Measurements from ENCODE around the gene ANKS1B. TPM values are rescaled to one million over a fixed set of nuclear protein-coding genes. Genes with fewer than 3 reads are reported as not detected.

Gene ANKS1B
- total and polyA plus RNA-seq, 10 of the 15 experiments (the other 5 are each of a cell fraction or from before 2014, with no cell fraction given) = 0.16 to 1.3 (median 0.82) TPM; not detected in 7

- intact Hi-C loops (cut with micrococcal nuclease; ENCODE audit: unreplicated experiment) (no loop called here), in situ Hi-C loops (cut with MboI) (no loop called here)
- ATAC-seq (peak; percentile 39; the same call in 2 of the 3 replicates), FAIRE-seq (no peak), DNase-seq (ENCODE audit: low read depth, low spot score) (no peak)
- 96% methylated on average over 5 of the region's 5 CpGs for WGBS (ENCODE audit: insufficient coverage, insufficient replicate concordance, low lambda C conversion rate, missing lambda C conversion rate)
- POLR2A ChIA-PET = interaction anchor here (0.7 kb wide), 1 partner anchor 149 kb away, joined by 3 read pairs; no protein-coding TSS in a partner anchor
- Histone ChIP-seq H3K4me2 (ENCODE audit: control insufficient read depth, insufficient read depth) (no peak overlapping the region), H4K20me1 (ENCODE audit: control insufficient read depth, insufficient read depth) (no peaks in the 10 kb centered on the region), H2AFZ (ENCODE audit: control insufficient read depth, low read depth, low read length) (no peak overlapping the region), H3K4me3 (no peak overlapping the region), H3K27ac (ENCODE audit: control insufficient read depth, insufficient read depth) (no peak overlapping the region), H3K4me1 (ENCODE audit: control insufficient read depth, insufficient read depth, low read length) (no peaks in the 10 kb centered on the region), H3K9ac (ENCODE audit: control insufficient read depth, insufficient read depth, low read length) (no peak overlapping the region), H3K79me2 (ENCODE audit: control insufficient read depth, insufficient read depth, low read length) (no peaks in the 10 kb centered on the region), H3K36me3 (ENCODE audit: control insufficient read depth in 2 of 2, insufficient read depth in 2 of 2, low read length in 1 of 2) (peaks cover 4 to 31% of the 10 kb centered on the region in 2 experiments; a peak in 3 of 4 replicates), H3K9me3 (replicated peaks; ENCODE audit: control insufficient read depth, insufficient read depth, low read length) (no peaks in the 10 kb centered on the region), H3K27me3 (replicated peaks in 1 of 2; ENCODE audit: control insufficient read depth in 2 of 2, insufficient read depth in 2 of 2, low read length in 1 of 2) (no peaks in the 10 kb centered on the region)
- TF ChIP-seq SPI1 (IDR thresholded peaks at IDR 0.05; ENCODE audit: borderline replicate concordance, insufficient read depth, low read depth, low read length) (peak; percentile 76), SMAD1 (IDR thresholded peaks at IDR 0.05; ENCODE audit: low read depth, partially characterized antibody) (no peak), SP1 (IDR thresholded peaks at IDR 0.05; ENCODE audit: low read depth, low read length) (no peak), SUPT20H (IDR thresholded peaks at IDR 0.05; ENCODE audit: borderline replicate concordance, control insufficient read depth, low read depth, low read length) (no peak)
- RAD21 ChIA-PET (ENCODE audit: unreplicated experiment) = interaction anchor here (0.7 to 1.0 kb wide), 3 partner anchors 63 to 271 kb away, joined by 3 to 8 read pairs (median 3); no protein-coding TSS in a partner anchor
- no TSS peak for BruUV-seq (replicated peaks)
- SMC1A ChIA-PET (ENCODE audit: uncharacterized antibody, unreplicated experiment) = interaction anchor here (1.2 to 7.5 kb wide), 4 partner anchors 9 to 271 kb away, joined by 4 to 48 read pairs (median 5); no protein-coding TSS in a partner anchor
- CTCF ChIA-PET = interaction anchor here (0.9 to 5.8 kb wide), 5 partner anchors 13 to 271 kb away, joined by 3 to 43 read pairs (median 5); no protein-coding TSS in a partner anchor
Measured at GRCh38 chr12:98727196-98727595, 1257.5 kb downstream of the ANKS1B start.

GRCh38 chr12:98725476-98726247 is 1259.1 kb downstream of the ANKS1B start:
- peak; percentile 96 for ATAC-seq
- no TSS peak for BruUV-seq (replicated peaks)
- Histone ChIP-seq H3K4me3 (no peak overlapping the region), H4K20me1 (ENCODE audit: control insufficient read depth, insufficient read depth) (no peaks in the 10 kb centered on the region), H3K9me3 (replicated peaks; ENCODE audit: control insufficient read depth, insufficient read depth, low read length) (no peaks in the 10 kb centered on the region), H2AFZ (ENCODE audit: control insufficient read depth, low read depth, low read length) (no peak overlapping the region), H3K27me3 (replicated peaks in 1 of 2; ENCODE audit: control insufficient read depth in 2 of 2, insufficient read depth in 2 of 2, low read length in 1 of 2) (no peaks in the 10 kb centered on the region), H3K27ac (ENCODE audit: control insufficient read depth, insufficient read depth) (no peak overlapping the region), H3K36me3 (ENCODE audit: control insufficient read depth in 2 of 2, insufficient read depth in 2 of 2, low read length in 1 of 2) (peaks cover 4 to 24% of the 10 kb centered on the region in 2 experiments; a peak in 3 of 4 replicates), H3K9ac (ENCODE audit: control insufficient read depth, insufficient read depth, low read length) (no peak overlapping the region), H3K4me1 (ENCODE audit: control insufficient read depth, insufficient read depth, low read length) (no peaks in the 10 kb centered on the region), H3K4me2 (ENCODE audit: control insufficient read depth, insufficient read depth) (no peak overlapping the region), H3K79me2 (ENCODE audit: control insufficient read depth, insufficient read depth, low read length) (no peaks in the 10 kb centered on the region)
- RAD21 ChIA-PET (ENCODE audit: unreplicated experiment) = interaction anchor here (1.1 to 2.0 kb wide), 4 partner anchors 15 to 272 kb away, joined by 3 to 17 read pairs (median 4); no protein-coding TSS in a partner anchor
- intact Hi-C loops (cut with micrococcal nuclease; ENCODE audit: unreplicated experiment) (loop anchor here (1.0 kb wide), 1 partner anchor 273 kb away; no protein-coding TSS in a partner anchor), in situ Hi-C loops (cut with MboI) (no loop called here)
- no peak for DNase-seq (ENCODE audit: low read depth, low spot score)
- CTCF ChIA-PET = interaction anchor here (0.6 to 2.4 kb wide), 16 partner anchors 9 to 273 kb away, joined by 3 to 37 read pairs (median 4); no protein-coding TSS in a partner anchor
- WGBS (ENCODE audit: insufficient coverage, insufficient replicate concordance, low lambda C conversion rate, missing lambda C conversion rate) = 38% methylated on average over 5 of the region's 5 CpGs
- no peak for FAIRE-seq
- POLR2A ChIA-PET = no interaction called here
- SMC1A ChIA-PET (ENCODE audit: uncharacterized antibody, unreplicated experiment) = interaction anchor here (0.7 to 7.5 kb wide), 10 partner anchors 11 to 272 kb away, joined by 3 to 48 read pairs (median 4); no protein-coding TSS in a partner anchor
- no peak for TF ChIP-seq RAD51 (IDR thresholded peaks at IDR 0.05)
- TF ChIP-seq PAX5 (IDR thresholded peaks at IDR 0.05; ENCODE audit: borderline replicate concordance, low read depth, low read length) = no peak
- no peak for TF ChIP-seq SMARCA5 (IDR thresholded peaks at IDR 0.05)
- TF ChIP-seq HCFC1 (IDR thresholded peaks at IDR 0.05; ENCODE audit: low read length) = no peak
- no peak for TF ChIP-seq SUZ12 (IDR thresholded peaks at IDR 0.05; ENCODE audit: unreplicated experiment)
- no peak for TF ChIP-seq EZH2 (IDR thresholded peaks at IDR 0.05; ENCODE audit: borderline replicate concordance, control insufficient read depth, low read depth, low read length)
- TF ChIP-seq RAD21 (IDR thresholded peaks at IDR 0.05; ENCODE audit: insufficient read depth, low read depth, low read length) = peak; percentile 59
- TF ChIP-seq ESRRA (IDR thresholded peaks at IDR 0.05; ENCODE audit: low read length) = no peak
- no peak for TF ChIP-seq SREBF2 (IDR thresholded peaks at IDR 0.05; ENCODE audit: low read length)
- TF ChIP-seq MTA3 (IDR thresholded peaks at IDR 0.05; ENCODE audit: borderline replicate concordance, low read length) = no peak
- no peak for TF ChIP-seq HDAC2 (IDR thresholded peaks at IDR 0.05)
- TF ChIP-seq BCL11A (IDR thresholded peaks at IDR 0.05; ENCODE audit: low read depth, low read length) = no peak
- TF ChIP-seq BRCA1 (IDR thresholded peaks at IDR 0.05; ENCODE audit: low read depth, low read length) = no peak
